Vagina (tissue), 2 donors: ENCODE data around the gene PRKAG2.

Experiments used
- CTCF ChIP-seq, 3 experiments: fragments of 450-650 bp in 2 of 3; fragments of 200-600 bp in 1 of 3; sonication (generic) in 1 of 3; IDR thresholded peaks; one replicate each; pipeline ENCODE4 v1.5.1; 2017 to 2019; ENCODE audit warnings: antibody characterized with exemption in 3 of 3, mild to moderate bottlenecking in 2 of 3, moderate library complexity in 2 of 3
- POLR2A ChIP-seq, 2 donors: fragments of 450-650 bp; IDR thresholded peaks; one replicate each; pipeline ENCODE4 v1.6.1; 2017; ENCODE audit warnings: antibody characterized with exemption in 2 of 2, mild to moderate bottlenecking in 2 of 2, moderate library complexity in 2 of 2

- TF ChIP-seq CTCF (IDR thresholded peaks at IDR 0.05) (no peak), POLR2A (IDR thresholded peaks at IDR 0.05) (no peak)
These were observed 159.5 kb downstream of the PRKAG2 start for GRCh38 chr7:151717415-151717814.
